ENCODE data around the gene ZBTB7C. TPM values are rescaled to one million over a fixed set of nuclear protein-coding genes. Genes with fewer than 3 reads are reported as not detected.

The ZBTB7C gene
- polyA plus RNA-seq, 1 of the 3 experiments (the other 2 are of a cell fraction) = 0.05 TPM

GRCh38 chr18:48133671-48134251, 275.4 kb downstream of the ZBTB7C start:
- Histone ChIP-seq H3K36me3 (replicated peaks in 1 of 2; ENCODE audit: control insufficient read depth in 1 of 2, insufficient read depth in 2 of 2, low read length in 1 of 2) (no peaks in the 10 kb centered on the region), H3K27ac (ENCODE audit: low read depth in 2 of 2, low read length in 1 of 2) (peak overlapping the region in 1 of 2 experiments; percentile 64; a peak in 2 of 4 replicates), H4K20me1 (ENCODE audit: insufficient read depth) (no peaks in the 10 kb centered on the region), H2AFZ (ENCODE audit: low read depth) (no peak overlapping the region), H3K79me2 (ENCODE audit: insufficient read depth) (no peaks in the 10 kb centered on the region), H3K9me2 (no peaks in the 10 kb centered on the region), H3K4me1 (ENCODE audit: control insufficient read depth in 1 of 2, insufficient read depth in 2 of 2, low read depth in 1 of 2, low read length in 1 of 2) (peaks cover 0 to 53% of the 10 kb centered on the region in 2 experiments; a peak in 2 of 4 replicates), H3K27me3 (ENCODE audit: insufficient read depth) (peaks cover 53% of the 10 kb centered on the region), H3K4me3 (ENCODE audit: low read depth in 2 of 2, low read length in 1 of 2) (no peak overlapping the region), H3F3A (replicated peaks; ENCODE audit: insufficient read depth) (no peaks in the 10 kb centered on the region), H3K9ac (no peak overlapping the region), H3K4me2 (no peak overlapping the region), H3K9me3 (no peaks in the 10 kb centered on the region)
- TF ChIP-seq ELF1 (IDR thresholded peaks at IDR 0.05) (no peak), POLR2AphosphoS5 (IDR thresholded peaks at IDR 0.05; ENCODE audit: low read depth, low read length) (no peak), ZBTB33 (IDR thresholded peaks at IDR 0.05; ENCODE audit: borderline replicate concordance, low read depth) (no peak), FOXM1 (IDR thresholded peaks at IDR 0.05; ENCODE audit: low read depth) (no peak), SMC3 (IDR thresholded peaks at IDR 0.05; ENCODE audit: low read depth, low read length) (no peak), TCF12 (IDR thresholded peaks at IDR 0.05) (no peak), FOXJ3 (CRISPR knock-in tag; IDR thresholded peaks at IDR 0.05) (no peak), SIN3A (IDR thresholded peaks at IDR 0.05; ENCODE audit: borderline replicate concordance, low read depth, low read length) (no peak)
- DNase-seq = no peak
- 33% methylated on average over 5 of the region's 5 CpGs for WGBS (ENCODE audit: low lambda C conversion rate)
- ChIA-PET POLR2A (interaction anchor here (1.0 to 1.1 kb wide), 2 partner anchors 27 to 67 kb away, joined by 3 read pairs; no protein-coding TSS in a partner anchor), CTCF (interaction anchor here (0.6 to 1.5 kb wide), 10 partner anchors 9 to 105 kb away, joined by 3 to 6 read pairs (median 3); no protein-coding TSS in a partner anchor)

- Histone ChIP-seq H3K9me2 (no peaks in the 10 kb centered on the region), H3K27ac (ENCODE audit: low read depth in 2 of 2, low read length in 1 of 2) (peak overlapping the region in 1 of 2 experiments; percentile 64; a peak in 2 of 4 replicates), H3K4me3 (ENCODE audit: low read depth in 2 of 2, low read length in 1 of 2) (no peak overlapping the region), H3F3A (replicated peaks; ENCODE audit: insufficient read depth) (no peaks in the 10 kb centered on the region), H3K9ac (no peak overlapping the region), H3K27me3 (ENCODE audit: insufficient read depth) (peaks cover 46% of the 10 kb centered on the region), H3K4me1 (ENCODE audit: control insufficient read depth in 1 of 2, insufficient read depth in 2 of 2, low read depth in 1 of 2, low read length in 1 of 2) (peaks cover 0 to 46% of the 10 kb centered on the region in 2 experiments; a peak in 2 of 4 replicates), H3K36me3 (replicated peaks in 1 of 2; ENCODE audit: control insufficient read depth in 1 of 2, insufficient read depth in 2 of 2, low read length in 1 of 2) (no peaks in the 10 kb centered on the region), H4K20me1 (ENCODE audit: insufficient read depth) (no peaks in the 10 kb centered on the region), H3K9me3 (no peaks in the 10 kb centered on the region), H3K79me2 (ENCODE audit: insufficient read depth) (no peaks in the 10 kb centered on the region), H3K4me2 (no peak overlapping the region), H2AFZ (ENCODE audit: low read depth) (no peak overlapping the region)
- CTCF ChIA-PET = interaction anchor here (0.7 to 1.5 kb wide), 5 partner anchors 9 to 250 kb away, joined by 3 to 4 read pairs (median 3); no protein-coding TSS in a partner anchor
- TF ChIP-seq CTCF (IDR thresholded peaks at IDR 0.05) = no peak
- no peak for TF ChIP-seq EP300 (IDR thresholded peaks at IDR 0.05; ENCODE audit: borderline replicate concordance in 1 of 2, low read depth in 1 of 2, low read length in 1 of 2)
- no peak for TF ChIP-seq SIN3A (IDR thresholded peaks at IDR 0.05; ENCODE audit: borderline replicate concordance, low read depth, low read length)
- POLR2A ChIA-PET = interaction anchor here (1.0 kb wide), 1 partner anchor 28 kb away, joined by 3 read pairs; no protein-coding TSS in a partner anchor
- WGBS (ENCODE audit: low lambda C conversion rate) = 62% methylated on average over 6 of the region's 6 CpGs
- DNase-seq = no peak
Measured at GRCh38 chr18:48132797-48133655, 276.2 kb downstream of the ZBTB7C start.

All from SK-N-SH (cell line).